HUES64 (cell line): ENCODE results near the gene RPL27.

Experiments
- H3K27ac ChIP-seq: 2 replicates; pipeline ENCODE4 v1.7.0; 2013; ENCODE audit warnings: low read depth, low read length, inconsistent platforms
- H3K27me3 ChIP-seq: 2 replicates; pipeline ENCODE4 v1.6.1; 2013; ENCODE audit warnings: mild to moderate bottlenecking, low read length; ENCODE audit not compliant: insufficient read depth
- H3K36me3 ChIP-seq: 2 replicates; pipeline ENCODE4 v1.6.1; 2013; ENCODE audit warnings: mild to moderate bottlenecking, low read length; ENCODE audit not compliant: insufficient read depth
- H3K4me1 ChIP-seq: 2 replicates; pipeline ENCODE4 v1.6.1; 2013; ENCODE audit warnings: mild to moderate bottlenecking, low read length, moderate library complexity; ENCODE audit not compliant: insufficient read depth
- H3K4me3 ChIP-seq: 2 replicates; pipeline ENCODE4 v1.5.1; 2013; ENCODE audit warnings: mild to moderate bottlenecking, low read length, moderate library complexity
- H3K9ac ChIP-seq: 2 replicates; pipeline ENCODE4 v1.6.1; 2013; ENCODE audit warnings: mild to moderate bottlenecking, low read depth, low read length
- H3K9me3 ChIP-seq: 2 replicates; pipeline ENCODE4 v1.6.1; 2013; ENCODE audit warnings: low read depth, low read length; ENCODE audit not compliant: insufficient read depth
- WGBS: fragments of 150-250, 120-280 bp; methylation state at CpG from one replicate; pipeline ENCODE4 v1.1.7; 2013; ENCODE audit warnings: missing lambda C conversion rate; 5-methylcytosine and 5-hydroxymethylcytosine counted together

RPL27 gene

GRCh38 chr17:43024407-43025289 lies 26.4 kb downstream of the RPL27 start, which contains the start of gene RND2:
TSS of gene RND2 (plus strand) at chr17:43025231. CDS start at chr17:43025348, 117 bp downstream.
- H3K27me3 ChIP-seq = no peaks in the 10 kb centered on the region
- peaks cover 28% of the 10 kb centered on the region for H3K4me1 ChIP-seq
- H3K4me3 ChIP-seq = peak within 1 kb of the TSS; percentile 84
- H3K27ac ChIP-seq = peak within 1 kb of the TSS; percentile 89; the same call in 1 of the 2 replicates
- H3K36me3 ChIP-seq = peaks cover 15% of the 10 kb centered on the region
- peak within 1 kb of the TSS; percentile 76 for H3K9ac ChIP-seq
- H3K9me3 ChIP-seq = no peaks in the 10 kb centered on the region
- under 1% methylated on average over 53 of the region's 61 CpGs for WGBS

- H3K27me3 ChIP-seq = no peaks in the 10 kb centered on the region
- H3K27ac ChIP-seq = no peak overlapping the region
- peak overlapping the region; percentile 77 for H3K4me3 ChIP-seq
- WGBS = 1% methylated on average over 27 of the region's 27 CpGs
- no peaks in the 10 kb centered on the region for H3K9me3 ChIP-seq
- peak overlapping the region; percentile 53; the same call in 1 of the 2 replicates for H3K9ac ChIP-seq
- peaks cover 13% of the 10 kb centered on the region; the same call in 1 of the 2 replicates for H3K36me3 ChIP-seq
- H3K4me1 ChIP-seq = peaks cover 21% of the 10 kb centered on the region
Observed at GRCh38 chr17:43025290-43025657, 27.1 kb downstream of the RPL27 start.

GRCh38 chr17:43025766-43026537 lies 27.7 kb downstream of the RPL27 start:
- H3K27ac ChIP-seq = no peak overlapping the region
- H3K9me3 ChIP-seq = no peaks in the 10 kb centered on the region
- peaks cover 19% of the 10 kb centered on the region for H3K4me1 ChIP-seq
- 0 out of 2 replicates have a peak overlapping the region, but pooled peaks have one; percentile 12 for H3K9ac ChIP-seq
- H3K27me3 ChIP-seq = no peaks in the 10 kb centered on the region
- WGBS = 66% methylated on average over 15 of the region's 16 CpGs
- H3K36me3 ChIP-seq = peaks cover 13% of the 10 kb centered on the region; the same call in 1 of the 2 replicates
- peak overlapping the region; percentile 77 for H3K4me3 ChIP-seq

- no peak overlapping the region for H3K9ac ChIP-seq
- no peaks in the 10 kb centered on the region for H3K27me3 ChIP-seq
- H3K36me3 ChIP-seq = peaks cover 13% of the 10 kb centered on the region; the same call in 1 of the 2 replicates
- no peaks in the 10 kb centered on the region for H3K9me3 ChIP-seq
- 91% methylated on average over 5 of the region's 5 CpGs for WGBS
- H3K4me3 ChIP-seq = no peak overlapping the region
- H3K4me1 ChIP-seq = peaks cover 25% of the 10 kb centered on the region
- H3K27ac ChIP-seq = no peak overlapping the region
Observed at GRCh38 chr17:43026595-43026994, 28.4 kb downstream of the RPL27 start.

- WGBS = 68% methylated on average over 8 of the region's 9 CpGs
- Histone ChIP-seq H3K4me3 (no peak overlapping the region), H3K27ac (peak overlapping the region; percentile 31; the same call in 1 of the 2 replicates), H3K9ac (no peak overlapping the region), H3K36me3 (peaks cover 13% of the 10 kb centered on the region; the same call in 1 of the 2 replicates), H3K27me3 (no peaks in the 10 kb centered on the region), H3K9me3 (no peaks in the 10 kb centered on the region), H3K4me1 (peaks cover 25% of the 10 kb centered on the region)
Observed at GRCh38 chr17:43027091-43028032, 29.1 kb downstream of the RPL27 start.

GRCh38 chr17:43028221-43028861 lies 30.1 kb downstream of the RPL27 start:
- no peaks in the 10 kb centered on the region for H3K27me3 ChIP-seq
- H3K9me3 ChIP-seq = no peaks in the 10 kb centered on the region
- H3K36me3 ChIP-seq = peaks cover 13% of the 10 kb centered on the region; the same call in 1 of the 2 replicates
- H3K9ac ChIP-seq = no peak overlapping the region
- peaks cover 27% of the 10 kb centered on the region for H3K4me1 ChIP-seq
- H3K27ac ChIP-seq = no peak overlapping the region
- no peak overlapping the region for H3K4me3 ChIP-seq
- WGBS = 94% methylated on average over 16 of the region's 17 CpGs

GRCh38 chr17:43030137-43030767 lies 32.0 kb downstream of the RPL27 start:
- Histone ChIP-seq H3K4me3 (no peak overlapping the region), H3K36me3 (peaks cover 13% of the 10 kb centered on the region; the same call in 1 of the 2 replicates), H3K27me3 (no peaks in the 10 kb centered on the region), H3K9ac (no peak overlapping the region), H3K27ac (no peak overlapping the region), H3K4me1 (peaks cover 47% of the 10 kb centered on the region), H3K9me3 (no peaks in the 10 kb centered on the region)
- WGBS = 92% methylated on average over 6 of the region's 6 CpGs

GRCh38 chr17:43031666-43032065 lies 33.4 kb downstream of the RPL27 start:
- Histone ChIP-seq H3K27ac (no peak overlapping the region), H3K4me1 (peaks cover 51% of the 10 kb centered on the region), H3K27me3 (no peaks in the 10 kb centered on the region), H3K9ac (no peak overlapping the region), H3K36me3 (peaks cover 13% of the 10 kb centered on the region; the same call in 1 of the 2 replicates), H3K4me3 (no peak overlapping the region), H3K9me3 (no peaks in the 10 kb centered on the region)
- 55% methylated on average over 3 of the region's 3 CpGs for WGBS

- Histone ChIP-seq H3K27me3 (no peaks in the 10 kb centered on the region), H3K4me3 (peak overlapping the region; percentile 36), H3K36me3 (no peaks in the 10 kb centered on the region; the same call in 1 of the 2 replicates), H3K27ac (peak overlapping the region; percentile 77), H3K9ac (peak overlapping the region; percentile 72; the same call in 1 of the 2 replicates), H3K4me1 (peaks cover 39% of the 10 kb centered on the region), H3K9me3 (no peaks in the 10 kb centered on the region)
- WGBS = 22% methylated on average over 10 of the region's 12 CpGs
Observed at GRCh38 chr17:43033948-43034881, 36.0 kb downstream of the RPL27 start.
